Neuronal stem cell (in vitro differentiated cells): ENCODE results near the gene NRTN.

Experiments used
- DNase-seq: peaks from one replicate; pipeline ENCODE4 v3.0.0-alpha.2; 2013; ENCODE audit warnings: low spot score
- H2AFZ ChIP-seq: one replicate; pipeline ENCODE4 v1.6.1; 2013; ENCODE audit warnings: mild to moderate bottlenecking, low read length, inconsistent platforms
- H2AK5ac ChIP-seq: 2 replicates; pipeline ENCODE4 v1.6.1; 2013; ENCODE audit warnings: low read depth, mild to moderate bottlenecking, inconsistent platforms, low read length, moderate library complexity, mixed read lengths
- H2BK120ac ChIP-seq: 2 replicates; pipeline ENCODE4 v1.6.1; 2013; ENCODE audit warnings: low read depth, mild to moderate bottlenecking, inconsistent platforms, low read length, moderate library complexity, mixed read lengths
- H2BK12ac ChIP-seq: one replicate; pipeline ENCODE4 v1.6.1; 2013; ENCODE audit warnings: low read length, inconsistent platforms
- H2BK15ac ChIP-seq: 2 replicates; pipeline ENCODE4 v1.6.1; 2013; ENCODE audit warnings: mild to moderate bottlenecking, low read length, inconsistent platforms, mixed read lengths
- H2BK5ac ChIP-seq: one replicate; pipeline ENCODE4 v1.6.1; 2013; ENCODE audit warnings: inconsistent platforms, mild to moderate bottlenecking, low read length, moderate library complexity
- H3K14ac ChIP-seq: one replicate; pipeline ENCODE4 v1.6.1; 2013; ENCODE audit warnings: low read length, inconsistent platforms
- H3K18ac ChIP-seq: 2 replicates; pipeline ENCODE4 v1.6.1; 2013; ENCODE audit warnings: low read length, inconsistent platforms
- H3K23ac ChIP-seq: 2 replicates; pipeline ENCODE4 v1.6.1; 2013; ENCODE audit warnings: low read depth, mild to moderate bottlenecking, mixed read lengths, low read length, inconsistent platforms; ENCODE audit not compliant: poor library complexity
- H3K27ac ChIP-seq: replicated peaks from 3 replicates; pipeline ENCODE4 v1.5.1; 2013; ENCODE audit warnings: low read length, inconsistent platforms
- H3K27me3 ChIP-seq, 3 experiments: 2 replicates each; pipeline ENCODE4 v1.6.1; 2013; ENCODE audit warnings: low read length in 3 of 3, mild to moderate bottlenecking in 2 of 3, inconsistent platforms in 1 of 3, low read depth in 1 of 3, mixed read lengths in 1 of 3, moderate library complexity in 1 of 3; ENCODE audit not compliant: control insufficient read depth in 3 of 3, insufficient read depth in 3 of 3
- H3K36me3 ChIP-seq, 2 donors: replicated peaks in 1 of 2; 2 replicates each; pipeline ENCODE4 v1.6.1; 2013; ENCODE audit warnings: low read length in 2 of 2; ENCODE audit not compliant: control insufficient read depth in 2 of 2, insufficient read depth in 2 of 2
- H3K4ac ChIP-seq: 2 replicates; pipeline ENCODE4 v1.6.1; 2013; ENCODE audit warnings: inconsistent platforms, mild to moderate bottlenecking, low read length, moderate library complexity
- H3K4me1 ChIP-seq, 2 donors: 1 replicate in 1 of 2; 2 replicates in 1 of 2; pipeline ENCODE4 v1.6.1; 2013; ENCODE audit warnings: low read length in 2 of 2, low read depth in 1 of 2; ENCODE audit not compliant: control insufficient read depth in 2 of 2, insufficient read depth in 1 of 2
- H3K4me2 ChIP-seq: one replicate; pipeline ENCODE4 v1.6.1; 2013; ENCODE audit warnings: mild to moderate bottlenecking, low read length, inconsistent platforms; ENCODE audit not compliant: insufficient read depth, poor library complexity, severe bottlenecking
- H3K4me3 ChIP-seq, 2 donors: 2 replicates each; pipeline ENCODE4 v1.5.1; 2013; ENCODE audit warnings: low read length in 2 of 2, mild to moderate bottlenecking in 2 of 2, inconsistent platforms in 1 of 2, moderate library complexity in 1 of 2
- H3K79me1 ChIP-seq: one replicate; pipeline ENCODE4 v1.6.1; 2013; ENCODE audit warnings: low read depth, mild to moderate bottlenecking, inconsistent platforms, low read length, moderate library complexity
- H3K9ac ChIP-seq: one replicate; pipeline ENCODE4 v1.6.1; 2013; ENCODE audit warnings: mild to moderate bottlenecking, low read depth, low read length, inconsistent platforms; ENCODE audit not compliant: poor library complexity
- H3K9me3 ChIP-seq, 2 donors: replicated peaks in 1 of 2; 2 replicates each; pipeline versions ENCODE3 to v1.6.1; 2013; ENCODE audit warnings: low read length in 2 of 2, mild to moderate bottlenecking in 2 of 2, inconsistent platforms in 1 of 2, low read depth in 1 of 2, mixed read lengths in 1 of 2, moderate library complexity in 1 of 2; ENCODE audit not compliant: control insufficient read depth in 2 of 2, insufficient read depth in 1 of 2
- H4K8ac ChIP-seq: one replicate; pipeline ENCODE4 v1.6.1; 2013; ENCODE audit warnings: low read depth, mild to moderate bottlenecking, inconsistent platforms, low read length, moderate library complexity
- H4K91ac ChIP-seq: one replicate; pipeline ENCODE4 v1.6.1; 2013; ENCODE audit warnings: low read length, low read depth, mild to moderate bottlenecking, inconsistent platforms; ENCODE audit not compliant: poor library complexity
- WGBS, 2 donors: extraction: QIAGEN DNeasy Blood & Tissue Kit; methylation state at CpG; one replicate each; pipeline ENCODE4 v1.1.7; 2013; ENCODE audit warnings: missing lambda C conversion rate in 2 of 2, mixed read lengths in 1 of 2; ENCODE audit not compliant: insufficient read length in 2 of 2, insufficient replicate concordance in 1 of 2; ENCODE audit errors: extremely low coverage in 2 of 2; 5-methylcytosine and 5-hydroxymethylcytosine counted together

The NRTN gene

GRCh38 chr19:5808120-5808816 is 3.4 kb downstream of the NRTN start:
- Histone ChIP-seq H2AFZ (no peak overlapping the region), H3K9me3 (peaks cover 0 to 5% of the 10 kb centered on the region in 2 donors), H3K18ac (no peak overlapping the region), H3K27me3 (peaks cover 0 to 13% (median 12%) of the 10 kb centered on the region in 3 experiments), H3K14ac (no peak overlapping the region), H2BK12ac (no peak overlapping the region), H3K9ac (no peak overlapping the region), H2BK15ac (no peak overlapping the region), H3K4ac (no peak overlapping the region), H3K23ac (no peak overlapping the region), H2AK5ac (no peak overlapping the region), H3K79me1 (peaks cover 4% of the 10 kb centered on the region), H3K4me1 (peaks cover 11 to 14% of the 10 kb centered on the region in 2 donors), H3K36me3 (no peaks in the 10 kb centered on the region), H4K8ac (no peak overlapping the region), H3K4me3 (no peak overlapping the region), H2BK120ac (no peak overlapping the region), H3K27ac (no peak overlapping the region), H4K91ac (no peak overlapping the region), H3K4me2 (no peak overlapping the region), H2BK5ac (no peak overlapping the region)
- no peak for DNase-seq
- no CpG with 5 or more reads among the region's 21 CpGs for WGBS, 2 donors

GRCh38 chr19:5809053-5809452 is 4.2 kb downstream of the NRTN start:
- H2AFZ ChIP-seq = no peak overlapping the region
- no peaks in the 10 kb centered on the region for H3K9me3 ChIP-seq
- H4K8ac ChIP-seq = no peak overlapping the region
- no peak overlapping the region for H3K4ac ChIP-seq
- H3K4me3 ChIP-seq = no peak overlapping the region
- H2BK5ac ChIP-seq = no peak overlapping the region
- H3K23ac ChIP-seq = no peak overlapping the region
- H3K27ac ChIP-seq = no peak overlapping the region
- H2BK120ac ChIP-seq = no peak overlapping the region
- no CpG with 5 or more reads among the region's 9 CpGs for WGBS, 2 donors
- H4K91ac ChIP-seq = no peak overlapping the region
- H3K4me1 ChIP-seq = peaks cover 8% of the 10 kb centered on the region in 2 donors
- H3K18ac ChIP-seq = no peak overlapping the region
- no peak overlapping the region for H2BK12ac ChIP-seq
- H3K36me3 ChIP-seq = no peaks in the 10 kb centered on the region
- no peak overlapping the region for H3K4me2 ChIP-seq
- DNase-seq = no peak
- peaks cover 0 to 13% (median 8%) of the 10 kb centered on the region in 3 experiments for H3K27me3 ChIP-seq
- peaks cover 4% of the 10 kb centered on the region for H3K79me1 ChIP-seq
- H2AK5ac ChIP-seq = no peak overlapping the region
- no peak overlapping the region for H2BK15ac ChIP-seq
- no peak overlapping the region for H3K9ac ChIP-seq
- H3K14ac ChIP-seq = no peak overlapping the region

- H3K4me1 ChIP-seq = peaks cover 5 to 8% of the 10 kb centered on the region in 2 donors
- no CpG with 5 or more reads among the region's 10 CpGs for WGBS, 2 donors
- H2BK12ac ChIP-seq = no peak overlapping the region
- no peaks in the 10 kb centered on the region for H3K36me3 ChIP-seq
- no peak overlapping the region for H3K4me3 ChIP-seq
- H3K27me3 ChIP-seq = peaks cover 0 to 12% (median 7%) of the 10 kb centered on the region in 3 experiments
- no peak overlapping the region for H3K4me2 ChIP-seq
- H2BK120ac ChIP-seq = no peak overlapping the region
- peaks cover 4% of the 10 kb centered on the region for H3K79me1 ChIP-seq
- H4K8ac ChIP-seq = no peak overlapping the region
- H2AFZ ChIP-seq = no peak overlapping the region
- no peaks in the 10 kb centered on the region for H3K9me3 ChIP-seq
- no peak overlapping the region for H3K9ac ChIP-seq
- H2BK5ac ChIP-seq = no peak overlapping the region
- H2BK15ac ChIP-seq = no peak overlapping the region
- H2AK5ac ChIP-seq = no peak overlapping the region
- H3K4ac ChIP-seq = no peak overlapping the region
- H4K91ac ChIP-seq = no peak overlapping the region
- no peak overlapping the region for H3K23ac ChIP-seq
- H3K14ac ChIP-seq = no peak overlapping the region
- no peak overlapping the region for H3K18ac ChIP-seq
- no peak overlapping the region for H3K27ac ChIP-seq
- DNase-seq = no peak
Observed at GRCh38 chr19:5809469-5809868, 4.6 kb downstream of the NRTN start.

- no CpG with 5 or more reads among the region's 4 CpGs for WGBS, 2 donors
- Histone ChIP-seq H2BK15ac (no peak overlapping the region), H4K91ac (no peak overlapping the region), H3K4ac (no peak overlapping the region), H3K23ac (no peak overlapping the region), H3K79me1 (peaks cover 2% of the 10 kb centered on the region), H4K8ac (no peak overlapping the region), H3K4me3 (no peak overlapping the region), H3K36me3 (no peaks in the 10 kb centered on the region), H3K9ac (no peak overlapping the region), H2AK5ac (no peak overlapping the region), H3K14ac (no peak overlapping the region), H3K18ac (no peak overlapping the region), H2BK12ac (no peak overlapping the region), H3K4me1 (peaks cover 2 to 7% of the 10 kb centered on the region in 2 donors), H3K4me2 (no peak overlapping the region), H3K9me3 (no peaks in the 10 kb centered on the region), H3K27me3 (peaks cover 0 to 2% (median 0%) of the 10 kb centered on the region in 3 experiments), H2BK120ac (no peak overlapping the region), H2BK5ac (no peak overlapping the region), H2AFZ (no peak overlapping the region), H3K27ac (no peak overlapping the region)
- no peak for DNase-seq
Observed at GRCh38 chr19:5811117-5811516, 6.2 kb downstream of the NRTN start.
